ENCODE data around the gene CCNE1.

DNA sequence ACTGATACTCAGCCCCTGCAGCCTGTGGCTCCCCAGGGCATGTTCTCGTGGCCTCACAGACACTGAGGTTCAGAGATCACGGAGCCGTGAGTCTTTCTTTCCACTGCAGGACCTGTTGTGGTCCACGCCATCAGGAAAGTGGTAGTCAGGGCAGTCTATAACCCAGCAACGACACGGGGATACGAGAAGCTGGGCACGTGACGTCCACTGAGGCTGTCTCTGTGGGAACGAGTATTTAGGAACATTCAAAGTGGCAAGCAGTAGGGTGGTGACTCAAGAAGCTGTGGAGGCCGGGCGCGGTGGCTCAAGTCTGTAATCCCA is 29.6 kb upstream of the CCNE1 start:
- TF ChIP-seq POLR2AphosphoS5 (IDR thresholded peaks at IDR 0.05; ENCODE audit: low read depth, low read length) (no peak), POLR2A (IDR thresholded peaks at IDR 0.05; ENCODE audit: low read depth, low read length) (no peak), TAF1 (IDR thresholded peaks at IDR 0.05; ENCODE audit: low read depth, low read length) (no peak), SPI1 (IDR thresholded peaks at IDR 0.05; ENCODE audit: low read depth, low read length) (no peak)

Data from GM12891 (cell line).